AG09319 (cell line): ENCODE measurements around the gene ANXA3.

Experiments used
- DNase-seq: peaks from one replicate; pipeline ENCODE4 v3.0.0-alpha.2; 2010; ENCODE audit warnings: low read depth; ENCODE audit errors: extremely low read depth
- CTCF ChIP-seq: IDR thresholded peaks from 2 replicates; pipeline ENCODE4 v1.5.1; 2011; ENCODE audit warnings: low read depth, mild to moderate bottlenecking, inconsistent platforms, low read length, moderate library complexity

The ANXA3 gene

GRCh38 chr4:78612398-78613178 lies 61.0 kb downstream of the ANXA3 start:
- DNase-seq = peak; percentile 38
- peak; percentile 55 for TF ChIP-seq CTCF

- no peak for TF ChIP-seq CTCF
- DNase-seq = no peak
Measured at GRCh38 chr4:78613522-78614321, 62.2 kb downstream of the ANXA3 start.

- no peak for TF ChIP-seq CTCF
- no peak for DNase-seq
Measured at GRCh38 chr4:78616046-78616498, 64.5 kb downstream of the ANXA3 start.

GRCh38 chr4:78618436-78618835 lies 66.9 kb downstream of the ANXA3 start:
- DNase-seq = no peak
- TF ChIP-seq CTCF = no peak

GRCh38 chr4:78621395-78621794 lies 69.8 kb downstream of the ANXA3 start:
- no peak for DNase-seq

GRCh38 chr4:78622253-78622979 lies 70.8 kb downstream of the ANXA3 start:
- DNase-seq = no peak
- no peak for TF ChIP-seq CTCF

More at GRCh38 chr4:78621395-78621794, 69.8 kb downstream of the ANXA3 start:
- TF ChIP-seq CTCF = no peak
